ENCODE results near the gene VIPR2.

Gene VIPR2

DNA sequence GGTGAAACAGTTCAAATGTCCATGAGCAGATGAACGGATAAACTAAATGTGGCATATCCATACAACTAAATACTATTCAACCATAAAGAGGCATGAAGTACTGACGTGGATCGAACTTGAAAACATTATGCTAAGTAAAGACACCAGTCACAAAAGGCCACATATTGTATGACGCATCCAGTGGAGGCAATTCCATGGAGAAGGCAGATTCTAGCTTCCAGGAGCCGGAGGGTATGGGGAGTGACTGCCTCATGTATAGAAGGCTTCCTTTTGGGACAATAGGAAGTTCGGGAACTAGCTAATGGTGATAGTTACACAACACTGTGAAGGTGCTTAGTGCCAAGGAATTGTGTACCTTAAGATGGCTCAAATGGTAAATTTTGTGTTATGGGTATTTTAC, 98.4 kb downstream of the VIPR2 start:
- Histone ChIP-seq H3K4ac (ENCODE audit: low read depth, low read length) (no peak overlapping the region), H3K4me3 (ENCODE audit: low read depth, low read length) (no peak overlapping the region)
- no CpG with 5 or more reads among the region's 6 CpGs for WGBS (ENCODE audit: extremely low coverage, insufficient coverage, insufficient read length)

DNA sequence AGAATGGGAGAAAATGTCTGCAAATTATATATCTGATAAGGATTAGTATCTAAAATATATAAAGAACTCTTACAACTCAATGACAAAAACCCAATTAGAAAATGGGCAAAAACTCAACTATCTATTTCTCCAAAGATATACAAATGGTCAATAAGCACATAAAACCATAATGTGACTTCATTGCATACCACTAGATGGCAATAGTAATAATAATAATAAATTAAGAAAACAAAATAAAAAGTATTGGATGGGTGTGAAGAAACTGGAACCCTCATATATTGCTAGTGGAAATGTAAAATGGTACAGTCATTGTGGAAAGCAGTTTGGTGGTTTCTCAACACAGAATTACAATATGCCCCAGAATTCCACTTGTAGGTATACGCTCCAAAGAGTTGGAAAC, 98.8 kb downstream of the VIPR2 start:
- Histone ChIP-seq H3K18ac (ENCODE audit: low read length) (no peak overlapping the region), H3K23ac (ENCODE audit: low read length) (no peak overlapping the region), H3K4me2 (ENCODE audit: low read length) (no peak overlapping the region), H4K8ac (ENCODE audit: low read depth, low read length) (no peak overlapping the region), H2AK5ac (ENCODE audit: low read length) (no peak overlapping the region), H3K9me3 (ENCODE audit: insufficient read depth, low read depth, low read length) (peaks cover 8% of the 10 kb centered on the region), H3K4ac (ENCODE audit: low read depth, low read length) (no peak overlapping the region), H4K12ac (ENCODE audit: low read depth, low read length) (no peak overlapping the region), H3K79me2 (ENCODE audit: control insufficient read depth, insufficient read depth, low read length, poor library complexity) (no peaks in the 10 kb centered on the region), H3K27ac (ENCODE audit: low read depth, low read length) (no peak overlapping the region), H4K91ac (ENCODE audit: low read depth, low read length) (no peak overlapping the region), H2AFZ (ENCODE audit: insufficient read depth, low read length, poor library complexity) (no peak overlapping the region), H3K27me3 (ENCODE audit: insufficient read depth, low read length) (no peaks in the 10 kb centered on the region), H3K9ac (ENCODE audit: low read length) (no peak overlapping the region), H3K36me3 (ENCODE audit: control insufficient read depth in 1 of 2, insufficient read depth in 2 of 2, low read length in 2 of 2) (no peaks in the 10 kb centered on the region), H2BK12ac (ENCODE audit: low read length) (no peak overlapping the region), H3K4me1 (ENCODE audit: control insufficient read depth in 1 of 2, insufficient read depth in 2 of 2, low read length in 2 of 2) (no peaks in the 10 kb centered on the region), H2BK120ac (ENCODE audit: insufficient read depth, low read length, poor library complexity) (no peak overlapping the region), H2BK5ac (ENCODE audit: low read depth, low read length, poor library complexity) (no peak overlapping the region), H3K79me1 (ENCODE audit: low read length) (no peaks in the 10 kb centered on the region), H3K4me3 (ENCODE audit: low read depth, low read length) (no peak overlapping the region), H3K14ac (ENCODE audit: low read length) (no peak overlapping the region)
- WGBS (ENCODE audit: extremely low coverage, insufficient coverage, insufficient read length) = no CpG with 5 or more reads among the region's 1 CpG
- no peak for DNase-seq

More for the DNA sequence above, 98.4 kb downstream of the VIPR2 start:
- no peak for DNase-seq
- no peak overlapping the region for H3K14ac ChIP-seq (ENCODE audit: low read length)
- no peaks in the 10 kb centered on the region for H3K79me1 ChIP-seq (ENCODE audit: low read length)
- no peaks in the 10 kb centered on the region for H3K4me1 ChIP-seq (ENCODE audit: control insufficient read depth in 1 of 2, insufficient read depth in 2 of 2, low read length in 2 of 2)
- no peak overlapping the region for H2BK12ac ChIP-seq (ENCODE audit: low read length)
- no peaks in the 10 kb centered on the region for H3K36me3 ChIP-seq (ENCODE audit: control insufficient read depth in 1 of 2, insufficient read depth in 2 of 2, low read length in 2 of 2)
- no peak overlapping the region for H2BK120ac ChIP-seq (ENCODE audit: insufficient read depth, low read length, poor library complexity)
- H3K9ac ChIP-seq (ENCODE audit: low read length) = no peak overlapping the region
- H3K4me2 ChIP-seq (ENCODE audit: low read length) = no peak overlapping the region
- no peaks in the 10 kb centered on the region for H3K27me3 ChIP-seq (ENCODE audit: insufficient read depth, low read length)
- H3K23ac ChIP-seq (ENCODE audit: low read length) = no peak overlapping the region
- H3K79me2 ChIP-seq (ENCODE audit: control insufficient read depth, insufficient read depth, low read length, poor library complexity) = no peaks in the 10 kb centered on the region
- peaks cover 7% of the 10 kb centered on the region for H3K9me3 ChIP-seq (ENCODE audit: insufficient read depth, low read depth, low read length)
- H4K12ac ChIP-seq (ENCODE audit: low read depth, low read length) = no peak overlapping the region
- no peak overlapping the region for H2AK5ac ChIP-seq (ENCODE audit: low read length)
- H3K18ac ChIP-seq (ENCODE audit: low read length) = no peak overlapping the region
- H4K91ac ChIP-seq (ENCODE audit: low read depth, low read length) = no peak overlapping the region
- no peak overlapping the region for H2BK5ac ChIP-seq (ENCODE audit: low read depth, low read length, poor library complexity)
- no peak overlapping the region for H4K8ac ChIP-seq (ENCODE audit: low read depth, low read length)
- no peak overlapping the region for H2AFZ ChIP-seq (ENCODE audit: insufficient read depth, low read length, poor library complexity)
- no peak overlapping the region for H3K27ac ChIP-seq (ENCODE audit: low read depth, low read length)

DNA sequence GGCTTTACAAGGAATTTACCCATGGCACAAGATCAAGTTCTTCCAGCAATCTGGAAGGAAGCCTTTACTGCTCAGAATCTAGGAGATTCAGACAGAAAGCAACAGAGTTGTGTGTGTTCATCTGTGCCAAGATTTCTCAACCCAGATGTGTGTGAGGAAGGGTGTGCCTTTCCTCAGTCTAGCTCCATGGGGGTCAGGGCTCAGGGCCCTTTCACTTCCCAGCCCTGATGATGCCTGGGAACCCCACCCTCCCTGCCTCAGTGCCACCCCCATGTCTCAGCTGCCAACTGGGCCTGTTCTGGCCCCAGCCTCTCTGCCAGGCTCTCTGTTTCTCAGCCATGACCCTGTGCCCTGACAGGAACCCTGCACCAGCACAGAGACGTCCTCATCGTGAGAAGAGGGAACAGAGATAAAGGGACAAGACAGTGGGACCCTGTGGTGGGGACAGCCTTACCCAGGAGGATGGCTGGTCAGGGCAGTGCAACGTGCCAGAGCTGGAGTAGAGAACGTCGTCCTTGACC, 102.0 kb downstream of the VIPR2 start:
- no peak overlapping the region for H4K8ac ChIP-seq (ENCODE audit: low read depth, low read length)
- H3K4me3 ChIP-seq (ENCODE audit: low read depth, low read length) = no peak overlapping the region
- no peaks in the 10 kb centered on the region for H3K27me3 ChIP-seq (ENCODE audit: insufficient read depth, low read length)
- no peak overlapping the region for H2AFZ ChIP-seq (ENCODE audit: insufficient read depth, low read length, poor library complexity)
- H3K14ac ChIP-seq (ENCODE audit: low read length) = no peak overlapping the region
- no peak overlapping the region for H2BK5ac ChIP-seq (ENCODE audit: low read depth, low read length, poor library complexity)
- no peak overlapping the region for H3K4ac ChIP-seq (ENCODE audit: low read depth, low read length)
- H3K79me2 ChIP-seq (ENCODE audit: control insufficient read depth, insufficient read depth, low read length, poor library complexity) = no peaks in the 10 kb centered on the region
- no peak overlapping the region for H2BK12ac ChIP-seq (ENCODE audit: low read length)
- H4K91ac ChIP-seq (ENCODE audit: low read depth, low read length) = no peak overlapping the region
- no peak overlapping the region for H3K27ac ChIP-seq (ENCODE audit: low read depth, low read length)
- no peak overlapping the region for H4K12ac ChIP-seq (ENCODE audit: low read depth, low read length)
- DNase-seq = no peak
- H3K4me2 ChIP-seq (ENCODE audit: low read length) = no peak overlapping the region
- no peak overlapping the region for H3K18ac ChIP-seq (ENCODE audit: low read length)
- H3K9me3 ChIP-seq (ENCODE audit: insufficient read depth, low read depth, low read length) = peaks cover 8% of the 10 kb centered on the region
- H3K79me1 ChIP-seq (ENCODE audit: low read length) = no peaks in the 10 kb centered on the region
- WGBS (ENCODE audit: extremely low coverage, insufficient coverage, insufficient read length) = no CpG with 5 or more reads among the region's 5 CpGs
- no peaks in the 10 kb centered on the region for H3K36me3 ChIP-seq (ENCODE audit: control insufficient read depth in 1 of 2, insufficient read depth in 2 of 2, low read length in 2 of 2)
- no peak overlapping the region for H2AK5ac ChIP-seq (ENCODE audit: low read length)
- no peak overlapping the region for H2BK120ac ChIP-seq (ENCODE audit: insufficient read depth, low read length, poor library complexity)
- H3K9ac ChIP-seq (ENCODE audit: low read length) = no peak overlapping the region
- H3K4me1 ChIP-seq (ENCODE audit: control insufficient read depth in 1 of 2, insufficient read depth in 2 of 2, low read length in 2 of 2) = no peaks in the 10 kb centered on the region
- no peak overlapping the region for H3K23ac ChIP-seq (ENCODE audit: low read length)

DNA sequence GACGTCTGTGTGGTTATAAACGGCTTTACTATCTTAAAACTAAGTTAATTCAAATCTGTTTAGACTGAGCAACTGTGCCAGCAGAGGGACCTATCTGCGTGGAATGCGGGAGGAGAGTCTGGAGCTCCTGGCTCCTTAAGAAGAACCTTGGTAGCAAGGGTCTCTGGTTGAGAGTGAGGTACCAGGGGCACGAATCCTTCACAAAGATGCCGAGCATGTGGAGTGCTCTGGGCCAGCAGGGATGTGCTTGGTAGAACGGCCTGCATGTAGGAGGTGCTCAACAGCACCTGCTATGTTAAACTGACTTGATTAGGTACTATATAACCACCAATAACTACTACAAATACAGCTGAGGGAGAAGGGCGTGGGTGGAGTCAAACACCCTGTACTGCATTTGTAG, 102.6 kb downstream of the VIPR2 start:
- Histone ChIP-seq H3K4me3 (ENCODE audit: low read depth, low read length) (no peak overlapping the region), H4K8ac (ENCODE audit: low read depth, low read length) (no peak overlapping the region), H3K4me2 (ENCODE audit: low read length) (no peak overlapping the region), H2BK12ac (ENCODE audit: low read length) (no peak overlapping the region), H2AFZ (ENCODE audit: insufficient read depth, low read length, poor library complexity) (no peak overlapping the region), H4K12ac (ENCODE audit: low read depth, low read length) (no peak overlapping the region), H3K14ac (ENCODE audit: low read length) (no peak overlapping the region), H3K9ac (ENCODE audit: low read length) (no peak overlapping the region), H3K79me2 (ENCODE audit: control insufficient read depth, insufficient read depth, low read length, poor library complexity) (no peaks in the 10 kb centered on the region), H2BK120ac (ENCODE audit: insufficient read depth, low read length, poor library complexity) (no peak overlapping the region), H3K18ac (ENCODE audit: low read length) (no peak overlapping the region), H3K4ac (ENCODE audit: low read depth, low read length) (no peak overlapping the region), H2AK5ac (ENCODE audit: low read length) (no peak overlapping the region), H4K91ac (ENCODE audit: low read depth, low read length) (no peak overlapping the region), H2BK5ac (ENCODE audit: low read depth, low read length, poor library complexity) (no peak overlapping the region), H3K4me1 (ENCODE audit: control insufficient read depth in 1 of 2, insufficient read depth in 2 of 2, low read length in 2 of 2) (peaks cover 0 to 2% of the 10 kb centered on the region in 2 experiments), H3K23ac (ENCODE audit: low read length) (no peak overlapping the region), H3K36me3 (ENCODE audit: control insufficient read depth in 1 of 2, insufficient read depth in 2 of 2, low read length in 2 of 2) (no peaks in the 10 kb centered on the region), H3K9me3 (ENCODE audit: insufficient read depth, low read depth, low read length) (peaks cover 8% of the 10 kb centered on the region), H3K27me3 (ENCODE audit: insufficient read depth, low read length) (no peaks in the 10 kb centered on the region), H3K27ac (ENCODE audit: low read depth, low read length) (no peak overlapping the region), H3K79me1 (ENCODE audit: low read length) (no peaks in the 10 kb centered on the region)
- DNase-seq = no peak
- no CpG with 5 or more reads among the region's 8 CpGs for WGBS (ENCODE audit: extremely low coverage, insufficient coverage, insufficient read length)

Measured in trophoblast cell (in vitro differentiated cells and primary cell).